Body of pancreas (tissue), 4 donors: ENCODE measurements around the gene TNFSF15. TPM values are rescaled to one million over a fixed set of nuclear protein-coding genes. Genes with fewer than 3 reads are reported as not detected.
"Not testable (repeated sequence)": the region's sequence is repeated elsewhere in the genome, so short reads cannot be mapped to it uniquely, and the experiment has no call there.

Experiments
- ATAC-seq: fragments of 150-250 bp; one replicate; pipeline ENCODE4 v1.9.1; 2016
- DNase-seq, 4 donors: peaks; one replicate each; pipeline ENCODE4 v3.0.0-alpha.2; 2019
- H3K27ac ChIP-seq, 4 donors: fragments of 200-600 bp; sonication (generic); 1 replicate in 3 of 4; 2 replicates in 1 of 4; pipeline versions ENCODE4 v1.5.1 to v1.6.1; 2016 to 2019; ENCODE audit warnings: mild to moderate bottlenecking in 1 of 4, mixed read lengths in 1 of 4, moderate library complexity in 1 of 4
- H3K27me3 ChIP-seq, 2 donors: fragments of 200-600 bp; sonication (generic); one replicate each; pipeline ENCODE4 v1.6.0; 2016; ENCODE audit warnings: mild to moderate bottlenecking in 1 of 2
- H3K36me3 ChIP-seq, 2 donors: fragments of 200-600 bp; sonication (generic); replicated peaks in 1 of 2; 2 replicates each; pipeline ENCODE4 v1.5.1; 2016; ENCODE audit warnings: low read depth in 2 of 2; ENCODE audit not compliant: insufficient read depth in 1 of 2
- H3K4me1 ChIP-seq: fragments of 200-600 bp; sonication (generic); one replicate; pipeline ENCODE4 v1.6.0; 2016
- H3K4me3 ChIP-seq, 2 donors: fragments of 200-600 bp; sonication (generic); 1 replicate in 1 of 2; 2 replicates in 1 of 2; pipeline ENCODE4 v1.5.1; 2016 to 2019
- H3K9me3 ChIP-seq, 3 donors: fragments of 200-600 bp; sonication (generic); 1 replicate in 2 of 3; 2 replicates in 1 of 3; pipeline ENCODE4 v1.5.1; 2016
- CTCF ChIP-seq, 7 experiments: fragments of 450-650 bp in 4 of 7; fragments of 200-600 bp in 3 of 7; sonication (generic) in 3 of 7; IDR thresholded peaks; one replicate each; pipeline ENCODE4 v1.5.1; 2016 to 2019; ENCODE audit warnings: antibody characterized with exemption in 7 of 7
- POLR2A ChIP-seq, 3 donors: fragments of 450-650 bp; IDR thresholded peaks; one replicate each; pipeline ENCODE4 v1.6.1; 2016; ENCODE audit warnings: antibody characterized with exemption in 3 of 3, mild to moderate bottlenecking in 2 of 3
- WGBS, 2 donors: methylation state at CpG; one replicate each; pipeline ENCODE4 v1.1.5; 2017; 5-methylcytosine and 5-hydroxymethylcytosine counted together
- intact Hi-C: fragments of 100-400 bp; cut with DNase I; formaldehyde crosslinking; loops from one replicate; pipeline ENCODE4 v1.15.1; 2023
- total RNA-seq, 2 donors: library from RNA; depleted of rRNA; stranded (reverse); fragments of >200 nt; gene quantifications; one replicate each; pipeline ENCODE4 v1.1.0, GENCODE V29; 2016

TNFSF15 gene
- total RNA-seq, 2 donors from 2014 or later = 0.26 TPM; not detected in 1

GRCh38 chr9:114738581-114739316, 67.1 kb downstream of the TNFSF15 start:
- no peaks in the 10 kb centered on the region for H3K36me3 ChIP-seq
- ATAC-seq (peak; percentile 83), DNase-seq (peak; percentile 71 to 83 (median 73))
- H3K9me3 ChIP-seq = no peaks in the 10 kb centered on the region
- WGBS, 2 donors = 10 to 11% methylated on average over 8 of the region's 8 CpGs
- intact Hi-C loops = loop anchor here (5.0 kb wide), 2 partner anchors 174 to 274 kb away; no protein-coding TSS in a partner anchor
- H3K27me3 ChIP-seq = no peaks in the 10 kb centered on the region
- H3K4me3 ChIP-seq = no peak overlapping the region
- TF ChIP-seq CTCF (IDR thresholded peaks at IDR 0.05) = peak; percentile 72 to 93 (median 87)
- no peak for TF ChIP-seq POLR2A (IDR thresholded peaks at IDR 0.05)
- no peak overlapping the region for H3K27ac ChIP-seq
- H3K4me1 ChIP-seq = no peaks in the 10 kb centered on the region

DNA sequence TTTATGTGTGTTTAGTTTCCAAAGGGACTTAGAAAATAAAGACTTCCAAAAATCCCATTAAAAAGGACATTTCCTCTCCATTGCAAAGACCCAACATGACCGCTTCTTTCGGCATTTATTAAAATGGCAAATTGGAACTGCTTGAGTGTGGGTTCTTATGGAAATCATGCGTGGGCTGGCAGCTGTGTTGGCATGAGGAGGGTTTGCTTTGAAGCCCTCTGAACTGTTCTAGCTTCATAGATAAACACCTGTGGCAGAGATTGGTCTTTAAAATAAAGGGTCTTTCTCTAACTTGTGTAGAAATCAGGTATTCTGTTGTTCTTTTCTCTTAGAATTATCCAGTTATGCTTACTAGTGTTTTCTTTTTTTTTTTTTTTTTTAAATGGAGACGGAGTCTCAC, 68.0 kb downstream of the TNFSF15 start:
- WGBS, 2 donors = 71 to 76% methylated on average over 4 of the region's 4 CpGs
- Histone ChIP-seq H3K9me3 (no peaks in the 10 kb centered on the region), H3K4me3 (no peak overlapping the region), H3K27ac (no peak overlapping the region), H3K27me3 (no peaks in the 10 kb centered on the region), H3K36me3 (no peaks in the 10 kb centered on the region), H3K4me1 (no peaks in the 10 kb centered on the region)
- TF ChIP-seq CTCF (IDR thresholded peaks at IDR 0.05) (no peak), POLR2A (IDR thresholded peaks at IDR 0.05) (no peak)
- ATAC-seq (no peak), DNase-seq (no peak)
- intact Hi-C loops = loop anchor here (5.0 kb wide), 2 partner anchors 174 to 274 kb away; no protein-coding TSS in a partner anchor

GRCh38 chr9:114737118-114737517, 68.7 kb downstream of the TNFSF15 start:
- TF ChIP-seq POLR2A (IDR thresholded peaks at IDR 0.05) (no peak), CTCF (IDR thresholded peaks at IDR 0.05) (no peak)
- no peak overlapping the region for H3K4me3 ChIP-seq
- H3K4me1 ChIP-seq = no peaks in the 10 kb centered on the region
- intact Hi-C loops = loop anchor here (5.0 kb wide), 2 partner anchors 175 to 275 kb away; no protein-coding TSS in a partner anchor
- H3K9me3 ChIP-seq = no peaks in the 10 kb centered on the region
- DNase-seq (no peak), ATAC-seq (no peak)
- 48 to 72% methylated on average over 1 to 3 of the region's 3 CpGs for WGBS, 2 donors
- no peaks in the 10 kb centered on the region for H3K27me3 ChIP-seq
- no peak overlapping the region for H3K27ac ChIP-seq
- H3K36me3 ChIP-seq = no peaks in the 10 kb centered on the region

GRCh38 chr9:114735704-114736103, 70.1 kb downstream of the TNFSF15 start:
- 51 to 55% methylated on average over 4 of the region's 4 CpGs for WGBS, 2 donors
- intact Hi-C loops = loop anchor here (5.0 kb wide), 2 partner anchors 177 to 277 kb away; no protein-coding TSS in a partner anchor
- Histone ChIP-seq H3K9me3 (no peaks in the 10 kb centered on the region), H3K36me3 (no peaks in the 10 kb centered on the region), H3K4me3 (no peak overlapping the region), H3K4me1 (no peaks in the 10 kb centered on the region), H3K27me3 (no peaks in the 10 kb centered on the region), H3K27ac (no peak overlapping the region)
- DNase-seq = no peak
- ATAC-seq = no peak
- TF ChIP-seq POLR2A (IDR thresholded peaks at IDR 0.05) (no peak), CTCF (IDR thresholded peaks at IDR 0.05) (no peak)

DNA sequence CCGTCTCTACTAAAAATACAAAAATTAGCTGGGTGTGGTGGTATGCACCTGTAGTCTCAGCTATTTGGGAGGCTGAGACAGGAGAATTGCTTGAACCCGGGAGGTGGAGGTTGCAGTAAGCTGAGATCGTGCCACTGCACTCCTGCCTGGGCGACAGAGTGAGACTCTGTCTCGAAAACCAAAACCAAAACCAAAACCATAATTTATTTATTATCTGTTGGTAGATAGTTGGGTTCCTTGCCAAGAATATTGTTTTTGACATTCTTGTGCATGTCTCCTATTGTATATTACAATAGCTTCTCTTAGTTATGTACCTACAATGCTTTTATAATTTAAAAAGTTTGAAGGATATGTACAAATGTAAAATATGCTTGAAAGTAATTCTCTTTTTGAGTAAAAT, 70.7 kb downstream of the TNFSF15 start:
- H3K27ac ChIP-seq, H3K4me1 ChIP-seq, DNase-seq, H3K9me3 ChIP-seq, H3K27me3 ChIP-seq, H3K36me3 ChIP-seq, H3K4me3 ChIP-seq, ATAC-seq: not testable (repeated sequence)
- 65 to 73% methylated on average over 5 of the region's 5 CpGs for WGBS, 2 donors
- intact Hi-C loops = loop anchor here (5.0 kb wide), 2 partner anchors 177 to 277 kb away; no protein-coding TSS in a partner anchor

Other genes with a start within 250 kb of the TNFSF15 start
- gene ATP6V1G1, start 218.3 kb downstream of the TNFSF15 start, total RNA-seq = 10 to 100 TPM; 62.3 to 91.3 TPM
- gene TMEM268, start 194.7 kb downstream of the TNFSF15 start, total RNA-seq = 1 to 10 TPM; 4.9 to 6.5 TPM
- not detected for gene TEX53, start 148.2 kb downstream of the TNFSF15 start, total RNA-seq
- not detected for gene TEX48, start 123.8 kb downstream of the TNFSF15 start, total RNA-seq
- 1 to 10 TPM in 1 of 2 donors, not detected in 1; 1.0 TPM for gene TNFSF8, start 124.6 kb upstream of the TNFSF15 start, total RNA-seq